ENCODE measurements around the gene TPSB2.
"Not testable (repeated sequence)": the region's sequence is repeated elsewhere in the genome, so short reads cannot be mapped to it uniquely, and the experiment has no call there.

TPSB2 gene

GRCh38 chr16:1259760-1260068 lies 29.7 kb upstream of the TPSB2 start:
- TF ChIP-seq CTCF (IDR thresholded peaks at IDR 0.05; ENCODE audit: extremely low read depth, missing control alignments): no peak
- DNase-seq (ENCODE audit: low spot score): no peak

- no peak for TF ChIP-seq CTCF (IDR thresholded peaks at IDR 0.05; ENCODE audit: extremely low read depth, missing control alignments)
- DNase-seq (ENCODE audit: low spot score): no peak
Measured at GRCh38 chr16:1258906-1259759, 29.1 kb upstream of the TPSB2 start.

GRCh38 chr16:1258225-1258600 lies 28.2 kb upstream of the TPSB2 start:
- no peak for DNase-seq (ENCODE audit: low spot score)
- no peak for TF ChIP-seq CTCF (IDR thresholded peaks at IDR 0.05; ENCODE audit: extremely low read depth, missing control alignments)

GRCh38 chr16:1257561-1258224 lies 27.7 kb upstream of the TPSB2 start:
- no peak for TF ChIP-seq CTCF (IDR thresholded peaks at IDR 0.05; ENCODE audit: extremely low read depth, missing control alignments)
- no peak for DNase-seq (ENCODE audit: low spot score)

GRCh38 chr16:1256874-1257322 lies 26.9 kb upstream of the TPSB2 start:
- TF ChIP-seq CTCF (IDR thresholded peaks at IDR 0.05; ENCODE audit: extremely low read depth, missing control alignments): no peak
- no peak for DNase-seq (ENCODE audit: low spot score)

GRCh38 chr16:1256296-1256873 lies 26.4 kb upstream of the TPSB2 start:
- not testable (repeated sequence) for DNase-seq (ENCODE audit: low spot score)

- not testable (repeated sequence) for DNase-seq (ENCODE audit: low spot score)
Measured at GRCh38 chr16:1255276-1256122, 25.5 kb upstream of the TPSB2 start, which contains the start of gene TPSD1. TPSD1 (plus strand) TSS chr16:1256069; CDS start chr16:1256281, 212 bp downstream.

- not testable (repeated sequence) for DNase-seq (ENCODE audit: low spot score)
Measured at GRCh38 chr16:1254821-1255220, 24.8 kb upstream of the TPSB2 start.

GRCh38 chr16:1253701-1254364 lies 23.8 kb upstream of the TPSB2 start:
- not testable (repeated sequence) for DNase-seq (ENCODE audit: low spot score)

GRCh38 chr16:1249031-1249755 lies 19.2 kb upstream of the TPSB2 start:
- DNase-seq (ENCODE audit: low spot score): not testable (repeated sequence)

- DNase-seq (ENCODE audit: low spot score): not testable (repeated sequence)
Measured at GRCh38 chr16:1247903-1248537, 18.0 kb upstream of the TPSB2 start.

Data from GM20000 (cell line).